ENCODE data around the gene USP21.

USP21 gene

DNA sequence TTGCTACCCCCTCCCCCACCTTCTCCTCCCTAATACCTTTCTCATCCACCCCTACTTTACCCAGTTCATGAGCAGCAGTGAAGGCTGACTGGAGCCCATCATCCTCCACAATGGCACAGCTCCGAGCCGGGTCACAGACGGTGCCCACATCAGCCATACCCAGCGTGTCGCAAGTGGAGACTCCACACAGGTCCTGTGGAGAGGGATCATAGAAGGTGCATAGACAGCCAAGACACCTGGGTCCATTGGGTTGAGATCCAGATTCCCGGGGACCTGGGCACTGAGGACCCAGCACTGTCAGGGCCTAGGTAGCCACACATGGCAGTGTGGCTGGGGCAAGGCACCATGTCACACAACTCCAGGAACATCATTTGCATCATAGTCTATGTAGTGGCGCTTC, 36.8 kb downstream of the USP21 start:
- H3K27me3 ChIP-seq (replicated peaks; ENCODE audit: control insufficient read depth, insufficient read depth, low read length): no peaks in the 10 kb centered on the region
- H3K36me3 ChIP-seq (ENCODE audit: control insufficient read depth, insufficient read depth, low read length): no peaks in the 10 kb centered on the region
- TF ChIP-seq, protein P1, sequence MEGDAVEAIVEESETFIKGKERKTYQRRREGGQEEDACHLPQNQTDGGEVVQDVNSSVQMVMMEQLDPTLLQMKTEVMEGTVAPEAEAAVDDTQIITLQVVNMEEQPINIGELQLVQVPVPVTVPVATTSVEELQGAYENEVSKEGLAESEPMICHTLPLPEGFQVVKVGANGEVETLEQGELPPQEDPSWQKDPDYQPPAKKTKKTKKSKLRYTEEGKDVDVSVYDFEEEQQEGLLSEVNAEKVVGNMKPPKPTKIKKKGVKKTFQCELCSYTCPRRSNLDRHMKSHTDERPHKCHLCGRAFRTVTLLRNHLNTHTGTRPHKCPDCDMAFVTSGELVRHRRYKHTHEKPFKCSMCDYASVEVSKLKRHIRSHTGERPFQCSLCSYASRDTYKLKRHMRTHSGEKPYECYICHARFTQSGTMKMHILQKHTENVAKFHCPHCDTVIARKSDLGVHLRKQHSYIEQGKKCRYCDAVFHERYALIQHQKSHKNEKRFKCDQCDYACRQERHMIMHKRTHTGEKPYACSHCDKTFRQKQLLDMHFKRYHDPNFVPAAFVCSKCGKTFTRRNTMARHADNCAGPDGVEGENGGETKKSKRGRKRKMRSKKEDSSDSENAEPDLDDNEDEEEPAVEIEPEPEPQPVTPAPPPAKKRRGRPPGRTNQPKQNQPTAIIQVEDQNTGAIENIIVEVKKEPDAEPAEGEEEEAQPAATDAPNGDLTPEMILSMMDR (IDR thresholded peaks at IDR 0.05; ENCODE audit: insufficient read depth, low read length, poor library complexity, severe bottlenecking): no peak
- no peak for DNase-seq (ENCODE audit: extremely low read depth, insufficient read length)
- H3K4me3 ChIP-seq (replicated peaks; ENCODE audit: low read depth, low read length): no peak overlapping the region

GRCh38 chr1:161196521-161197451, 37.5 kb downstream of the USP21 start:
- Histone ChIP-seq H3K4me3 (replicated peaks; ENCODE audit: low read depth, low read length) (no peak overlapping the region), H3K36me3 (ENCODE audit: control insufficient read depth, insufficient read depth, low read length) (no peaks in the 10 kb centered on the region), H3K27me3 (replicated peaks; ENCODE audit: control insufficient read depth, insufficient read depth, low read length) (no peaks in the 10 kb centered on the region)
- TF ChIP-seq, protein P1 (IDR thresholded peaks at IDR 0.05; ENCODE audit: insufficient read depth, low read length, poor library complexity, severe bottlenecking): no peak
- no peak for DNase-seq (ENCODE audit: extremely low read depth, insufficient read length)

DNA sequence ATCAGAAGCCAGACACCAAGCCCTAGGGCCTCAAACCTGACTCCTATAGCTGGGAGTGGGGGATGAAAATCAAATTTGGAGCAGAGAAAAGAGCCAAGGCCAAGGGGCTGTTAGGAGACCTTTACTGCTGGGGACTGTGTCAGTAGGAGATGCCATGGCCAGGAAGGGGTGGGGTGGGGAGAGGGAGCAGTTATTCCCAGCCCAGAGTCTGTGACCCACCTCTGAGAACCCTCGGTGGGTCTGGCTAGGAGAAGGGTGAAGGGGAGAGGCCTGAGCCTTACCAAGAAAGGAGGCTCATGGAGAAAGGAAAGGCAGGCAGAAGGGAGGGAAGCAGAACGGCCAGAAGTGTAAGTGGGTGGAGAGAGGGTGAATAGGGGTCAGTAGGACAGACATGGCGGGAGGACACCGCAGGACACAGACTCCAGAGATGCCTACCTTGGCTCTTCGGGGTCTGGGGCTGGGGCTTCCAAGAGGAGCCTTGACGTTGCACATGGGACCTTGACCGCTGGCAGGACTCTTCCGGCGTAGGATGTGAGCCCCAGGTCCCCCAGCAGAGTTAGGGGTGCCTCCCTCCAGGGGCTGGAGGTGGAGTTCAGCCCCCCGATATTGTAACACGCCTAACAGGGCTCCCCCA, 38.4 kb downstream of the USP21 start:
- no peak for DNase-seq (ENCODE audit: extremely low read depth, insufficient read length)
- Histone ChIP-seq H3K27me3 (replicated peaks; ENCODE audit: control insufficient read depth, insufficient read depth, low read length) (no peaks in the 10 kb centered on the region), H3K36me3 (ENCODE audit: control insufficient read depth, insufficient read depth, low read length) (no peaks in the 10 kb centered on the region), H3K4me3 (replicated peaks; ENCODE audit: low read depth, low read length) (no peak overlapping the region)
- TF ChIP-seq, protein P1 (IDR thresholded peaks at IDR 0.05; ENCODE audit: insufficient read depth, low read length, poor library complexity, severe bottlenecking): no peak

- Histone ChIP-seq H3K36me3 (ENCODE audit: control insufficient read depth, insufficient read depth, low read length) (no peaks in the 10 kb centered on the region), H3K27me3 (replicated peaks; ENCODE audit: control insufficient read depth, insufficient read depth, low read length) (no peaks in the 10 kb centered on the region), H3K4me3 (replicated peaks; ENCODE audit: low read depth, low read length) (no peak overlapping the region)
- TF ChIP-seq, protein P1 (IDR thresholded peaks at IDR 0.05; ENCODE audit: insufficient read depth, low read length, poor library complexity, severe bottlenecking): no peak
- no peak for DNase-seq (ENCODE audit: extremely low read depth, insufficient read length)
Observed at GRCh38 chr1:161198194-161198896, 39.0 kb downstream of the USP21 start.

DNA sequence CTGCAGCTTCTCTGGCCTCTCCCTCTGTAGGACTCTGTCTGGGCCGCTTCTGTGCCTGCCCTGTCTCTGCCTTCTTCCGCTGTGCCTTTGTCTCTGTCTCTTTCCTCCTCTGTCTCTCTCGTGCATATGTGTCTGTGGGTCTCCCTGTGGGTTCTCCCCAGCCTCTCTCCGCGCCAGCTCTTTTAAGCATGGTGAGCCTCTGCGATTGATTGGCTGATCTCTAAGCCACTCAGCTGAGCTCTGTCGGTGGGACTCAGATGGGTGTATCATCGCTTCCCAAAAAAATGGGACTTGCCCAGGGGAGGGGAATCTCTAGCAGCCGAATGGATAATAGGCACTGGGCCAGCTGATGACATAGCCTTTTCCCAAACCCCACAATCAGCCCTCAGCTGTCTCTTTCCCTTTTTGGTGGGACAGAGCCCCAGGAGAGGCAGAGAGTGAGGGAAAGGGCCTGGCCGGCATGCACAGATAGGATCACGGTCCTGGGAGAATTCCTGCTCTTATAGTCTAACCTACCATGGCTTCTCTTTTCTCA, 39.7 kb downstream of the USP21 start, which contains the start of gene ADAMTS4:
ADAMTS4 (minus strand) TSS at position 158 of the 535 bp plus-strand sequence. CDS start 427 bp downstream, outside the sequence.
- H3K4me3 ChIP-seq (replicated peaks; ENCODE audit: low read depth, low read length): no peak within 1 kb of the TSS
- DNase-seq (ENCODE audit: extremely low read depth, insufficient read length): no peak
- H3K27me3 ChIP-seq (replicated peaks; ENCODE audit: control insufficient read depth, insufficient read depth, low read length): no peaks in the 10 kb centered on the region
- TF ChIP-seq, protein P1 (IDR thresholded peaks at IDR 0.05; ENCODE audit: insufficient read depth, low read length, poor library complexity, severe bottlenecking): no peak
- H3K36me3 ChIP-seq (ENCODE audit: control insufficient read depth, insufficient read depth, low read length): no peaks in the 10 kb centered on the region
